Panc1 (cell line): Measurements from ENCODE around the gene ZNF774.

Source experiments
- POLR2AphosphoS5 ChIP-seq: IDR thresholded peaks from 2 replicates; pipeline ENCODE4 v1.6.1; 2012; ENCODE audit warnings: mild to moderate bottlenecking, low read depth, low read length, moderate library complexity
- SIN3A ChIP-seq: IDR thresholded peaks from 2 replicates; pipeline ENCODE4 v1.6.1; 2012; ENCODE audit warnings: low read depth, mild to moderate bottlenecking, low read length, moderate library complexity, borderline replicate concordance; ENCODE audit not compliant: insufficient read depth
- TCF7L2 ChIP-seq: IDR thresholded peaks from 2 replicates; pipeline ENCODE4 v1.6.1; 2011; ENCODE audit warnings: mild to moderate bottlenecking, low read depth, low read length, inconsistent platforms
- TF ChIP-seq, protein P1 (sequence below): fragments of 450-650 bp; IDR thresholded peaks from 2 replicates; pipeline ENCODE4 v1.5.1; 2017; ENCODE audit warnings: mild to moderate bottlenecking
- TF ChIP-seq, protein P2 (sequence below), 2 experiments: IDR thresholded peaks; 2 replicates each; pipeline ENCODE4 v1.6.1; 2011 to 2012; ENCODE audit warnings: low read depth in 2 of 2, control low read depth in 1 of 2, low read length in 1 of 2, mild to moderate bottlenecking in 1 of 2, moderate library complexity in 1 of 2; ENCODE audit not compliant: insufficient read depth in 1 of 2

DNA sequence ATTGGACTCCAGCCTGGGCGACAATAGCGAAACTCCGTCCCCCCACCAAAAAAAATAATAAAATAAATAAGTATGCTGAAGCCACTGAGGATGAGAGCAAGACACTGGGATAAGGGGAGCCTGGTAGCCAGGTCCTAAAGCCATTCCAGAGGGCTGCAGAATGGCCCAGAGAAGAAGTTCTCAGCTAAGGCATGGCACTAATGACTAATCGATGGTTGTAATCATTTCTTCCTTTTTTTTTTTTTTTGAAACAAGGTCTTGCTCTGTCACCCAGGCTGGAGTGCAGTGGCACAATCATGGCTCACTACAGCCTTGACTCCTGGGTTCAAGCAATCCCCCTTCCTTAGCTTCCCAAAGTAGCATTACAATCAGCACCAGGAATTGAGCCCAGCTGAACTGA is 25.6 kb upstream of the ZNF774 start:
- TF ChIP-seq, protein P1, sequence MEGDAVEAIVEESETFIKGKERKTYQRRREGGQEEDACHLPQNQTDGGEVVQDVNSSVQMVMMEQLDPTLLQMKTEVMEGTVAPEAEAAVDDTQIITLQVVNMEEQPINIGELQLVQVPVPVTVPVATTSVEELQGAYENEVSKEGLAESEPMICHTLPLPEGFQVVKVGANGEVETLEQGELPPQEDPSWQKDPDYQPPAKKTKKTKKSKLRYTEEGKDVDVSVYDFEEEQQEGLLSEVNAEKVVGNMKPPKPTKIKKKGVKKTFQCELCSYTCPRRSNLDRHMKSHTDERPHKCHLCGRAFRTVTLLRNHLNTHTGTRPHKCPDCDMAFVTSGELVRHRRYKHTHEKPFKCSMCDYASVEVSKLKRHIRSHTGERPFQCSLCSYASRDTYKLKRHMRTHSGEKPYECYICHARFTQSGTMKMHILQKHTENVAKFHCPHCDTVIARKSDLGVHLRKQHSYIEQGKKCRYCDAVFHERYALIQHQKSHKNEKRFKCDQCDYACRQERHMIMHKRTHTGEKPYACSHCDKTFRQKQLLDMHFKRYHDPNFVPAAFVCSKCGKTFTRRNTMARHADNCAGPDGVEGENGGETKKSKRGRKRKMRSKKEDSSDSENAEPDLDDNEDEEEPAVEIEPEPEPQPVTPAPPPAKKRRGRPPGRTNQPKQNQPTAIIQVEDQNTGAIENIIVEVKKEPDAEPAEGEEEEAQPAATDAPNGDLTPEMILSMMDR: no peak
- TF ChIP-seq POLR2AphosphoS5: no peak
- no peak for TF ChIP-seq SIN3A
- TF ChIP-seq, protein P2, sequence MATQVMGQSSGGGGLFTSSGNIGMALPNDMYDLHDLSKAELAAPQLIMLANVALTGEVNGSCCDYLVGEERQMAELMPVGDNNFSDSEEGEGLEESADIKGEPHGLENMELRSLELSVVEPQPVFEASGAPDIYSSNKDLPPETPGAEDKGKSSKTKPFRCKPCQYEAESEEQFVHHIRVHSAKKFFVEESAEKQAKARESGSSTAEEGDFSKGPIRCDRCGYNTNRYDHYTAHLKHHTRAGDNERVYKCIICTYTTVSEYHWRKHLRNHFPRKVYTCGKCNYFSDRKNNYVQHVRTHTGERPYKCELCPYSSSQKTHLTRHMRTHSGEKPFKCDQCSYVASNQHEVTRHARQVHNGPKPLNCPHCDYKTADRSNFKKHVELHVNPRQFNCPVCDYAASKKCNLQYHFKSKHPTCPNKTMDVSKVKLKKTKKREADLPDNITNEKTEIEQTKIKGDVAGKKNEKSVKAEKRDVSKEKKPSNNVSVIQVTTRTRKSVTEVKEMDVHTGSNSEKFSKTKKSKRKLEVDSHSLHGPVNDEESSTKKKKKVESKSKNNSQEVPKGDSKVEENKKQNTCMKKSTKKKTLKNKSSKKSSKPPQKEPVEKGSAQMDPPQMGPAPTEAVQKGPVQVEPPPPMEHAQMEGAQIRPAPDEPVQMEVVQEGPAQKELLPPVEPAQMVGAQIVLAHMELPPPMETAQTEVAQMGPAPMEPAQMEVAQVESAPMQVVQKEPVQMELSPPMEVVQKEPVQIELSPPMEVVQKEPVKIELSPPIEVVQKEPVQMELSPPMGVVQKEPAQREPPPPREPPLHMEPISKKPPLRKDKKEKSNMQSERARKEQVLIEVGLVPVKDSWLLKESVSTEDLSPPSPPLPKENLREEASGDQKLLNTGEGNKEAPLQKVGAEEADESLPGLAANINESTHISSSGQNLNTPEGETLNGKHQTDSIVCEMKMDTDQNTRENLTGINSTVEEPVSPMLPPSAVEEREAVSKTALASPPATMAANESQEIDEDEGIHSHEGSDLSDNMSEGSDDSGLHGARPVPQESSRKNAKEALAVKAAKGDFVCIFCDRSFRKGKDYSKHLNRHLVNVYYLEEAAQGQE (IDR thresholded peaks at IDR 0.05; ENCODE audit: insufficient read depth in 1 of 2, low read depth in 2 of 2, low read length in 1 of 2): no peak
- no peak for TF ChIP-seq TCF7L2
